ENCODE results near the gene ADARB1.
"Not testable (repeated sequence)": the region's sequence is repeated elsewhere in the genome, so short reads cannot be mapped to it uniquely, and the experiment has no call there.

Gene ADARB1

DNA sequence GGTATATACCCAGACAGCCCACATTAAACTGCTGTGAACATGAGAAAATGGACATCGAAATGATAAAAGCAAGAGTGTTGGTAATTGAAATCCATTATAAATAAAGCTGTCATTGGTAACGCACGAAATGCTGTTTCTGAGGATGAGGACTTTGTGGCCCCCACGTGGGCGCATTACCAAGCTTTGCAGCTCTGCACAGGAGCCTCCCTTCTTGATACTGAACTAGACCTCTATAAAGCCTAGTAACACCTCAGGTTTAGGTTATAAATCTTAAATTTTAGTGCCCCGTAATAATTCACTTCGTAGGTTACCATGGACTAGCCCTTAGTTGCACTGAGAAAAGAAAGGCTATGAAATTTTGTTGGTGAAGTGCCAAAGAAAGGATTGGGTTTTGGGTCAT is 45.4 kb downstream of the ADARB1 start:
- DNase-seq: no peak

- no peak for DNase-seq
These were observed 46.6 kb downstream of the ADARB1 start for GRCh38 chr21:45120975-45121374.

GRCh38 chr21:45122030-45122429 is 47.6 kb downstream of the ADARB1 start:
- no peak for DNase-seq

DNA sequence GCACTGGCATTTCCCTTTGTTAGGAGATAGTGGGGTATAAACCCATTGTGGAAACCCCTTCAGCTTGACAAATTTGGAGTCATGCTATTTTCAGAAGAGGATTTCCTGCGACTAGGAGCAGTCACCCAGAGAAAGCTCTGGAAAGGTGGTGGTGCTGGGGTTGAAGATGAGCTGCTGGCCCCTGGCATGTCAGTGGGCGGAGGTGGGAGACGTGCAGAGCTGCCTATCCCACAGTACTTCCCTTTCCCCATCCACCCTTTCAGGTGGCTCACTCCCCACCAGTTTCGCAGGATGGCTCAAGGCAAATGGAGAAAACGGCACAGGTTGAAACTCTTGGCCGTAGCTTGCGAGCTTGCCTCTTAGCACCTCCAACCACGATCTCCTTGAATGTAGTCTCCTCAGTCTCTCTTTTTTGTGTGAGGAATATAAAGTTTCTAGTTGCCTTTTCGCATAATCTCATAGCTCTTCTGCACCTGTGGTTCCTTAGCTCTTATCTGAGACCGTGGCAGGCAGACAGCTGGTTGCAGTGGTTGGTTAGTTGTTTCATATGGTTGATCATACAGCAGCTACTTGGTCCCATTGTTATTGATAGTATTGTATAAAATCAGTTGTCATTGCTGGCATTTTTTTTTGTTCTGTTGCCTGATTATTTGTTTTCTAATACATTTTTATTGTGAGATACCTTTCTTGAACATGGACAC is 48.2 kb downstream of the ADARB1 start:
- DNase-seq: no peak

DNA sequence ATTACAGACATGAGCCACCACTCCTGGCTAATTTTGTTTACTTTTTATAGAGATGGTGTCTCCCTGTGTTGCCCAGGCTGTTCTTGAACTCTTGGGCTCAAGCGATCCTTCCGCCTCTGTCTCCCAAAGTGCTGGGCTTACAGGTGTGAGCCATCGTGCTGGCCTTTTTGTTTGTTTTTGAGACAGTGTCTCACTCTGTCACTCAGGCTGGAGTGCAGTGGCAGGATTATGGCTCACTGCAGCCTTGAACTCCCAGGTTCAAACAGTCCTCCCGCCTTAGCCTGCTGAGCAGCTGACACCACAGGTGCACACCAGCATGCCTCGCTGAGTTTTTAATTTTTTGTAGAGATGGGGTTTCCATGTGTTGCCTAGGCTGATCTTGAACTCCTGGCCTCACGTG is 49.1 kb downstream of the ADARB1 start:
- DNase-seq: no peak

DNA sequence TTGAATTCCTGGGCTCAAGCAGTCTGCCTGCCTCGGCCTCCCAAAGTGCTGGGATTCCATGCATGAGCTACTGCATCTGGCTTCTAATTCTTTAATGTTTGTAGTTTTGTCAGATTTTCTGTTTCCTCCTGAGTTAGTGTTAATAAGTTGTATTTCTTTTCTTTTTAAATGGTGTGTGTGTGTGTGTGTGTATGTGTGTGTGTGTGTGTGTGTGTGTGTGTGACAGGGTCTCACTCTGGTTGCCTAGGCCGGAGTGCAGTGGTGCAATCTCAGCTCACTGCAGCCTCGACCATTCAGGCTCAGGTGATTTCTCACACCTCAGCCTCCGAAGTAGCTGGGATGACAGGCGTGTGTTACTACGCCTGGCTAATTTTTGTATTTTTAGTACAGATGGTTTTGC is 50.2 kb downstream of the ADARB1 start:
- DNase-seq: no peak

GRCh38 chr21:45125357-45125756 is 51.0 kb downstream of the ADARB1 start:
- peak; percentile 29 to 46 (median 38) for DNase-seq

GRCh38 chr21:45126204-45126626 is 51.8 kb downstream of the ADARB1 start:
- no peak for DNase-seq

DNA sequence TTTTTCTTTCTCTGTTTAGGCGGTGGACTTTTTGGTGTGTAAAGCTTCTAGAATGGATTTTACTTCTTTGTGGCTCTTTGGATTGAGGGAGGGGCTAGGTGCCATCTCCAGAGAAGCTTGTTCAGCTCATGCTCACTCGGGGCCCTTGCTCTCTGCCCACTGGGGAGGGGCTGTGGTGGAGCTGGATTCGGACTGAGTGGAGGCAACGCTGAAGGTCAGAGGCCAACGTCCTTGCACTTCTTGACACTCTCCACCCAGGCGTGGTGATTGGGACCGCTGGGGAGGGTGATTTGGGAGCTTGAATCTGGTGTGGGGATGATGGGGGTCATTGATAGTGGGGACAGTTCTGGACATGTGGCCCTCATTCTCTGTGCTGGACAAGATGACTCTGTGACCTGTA is 52.6 kb downstream of the ADARB1 start:
- DNase-seq: no peak

DNA sequence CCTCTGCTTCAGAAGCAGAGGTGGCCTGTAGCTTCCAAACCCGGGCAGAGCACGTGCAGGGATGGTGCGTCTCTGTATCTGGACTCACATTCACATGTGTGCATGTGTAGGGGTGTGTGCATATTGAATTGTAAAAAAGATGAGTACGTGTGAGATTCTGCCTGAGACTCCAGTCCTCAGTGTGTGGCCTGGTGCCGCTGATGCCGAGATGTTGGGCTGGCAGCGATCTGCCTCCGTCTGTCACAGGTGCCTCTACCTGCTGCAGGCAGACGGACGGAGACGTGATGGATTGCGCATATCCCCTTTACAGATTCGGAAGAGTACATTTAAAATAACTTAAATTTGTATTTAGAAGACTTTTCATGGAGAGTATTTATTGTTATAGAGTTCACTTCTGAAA is 53.6 kb downstream of the ADARB1 start:
- no peak for DNase-seq

- DNase-seq: peak; percentile 86 to 89 (median 87)
These were observed 54.3 kb downstream of the ADARB1 start for GRCh38 chr21:45128613-45129188.

DNA sequence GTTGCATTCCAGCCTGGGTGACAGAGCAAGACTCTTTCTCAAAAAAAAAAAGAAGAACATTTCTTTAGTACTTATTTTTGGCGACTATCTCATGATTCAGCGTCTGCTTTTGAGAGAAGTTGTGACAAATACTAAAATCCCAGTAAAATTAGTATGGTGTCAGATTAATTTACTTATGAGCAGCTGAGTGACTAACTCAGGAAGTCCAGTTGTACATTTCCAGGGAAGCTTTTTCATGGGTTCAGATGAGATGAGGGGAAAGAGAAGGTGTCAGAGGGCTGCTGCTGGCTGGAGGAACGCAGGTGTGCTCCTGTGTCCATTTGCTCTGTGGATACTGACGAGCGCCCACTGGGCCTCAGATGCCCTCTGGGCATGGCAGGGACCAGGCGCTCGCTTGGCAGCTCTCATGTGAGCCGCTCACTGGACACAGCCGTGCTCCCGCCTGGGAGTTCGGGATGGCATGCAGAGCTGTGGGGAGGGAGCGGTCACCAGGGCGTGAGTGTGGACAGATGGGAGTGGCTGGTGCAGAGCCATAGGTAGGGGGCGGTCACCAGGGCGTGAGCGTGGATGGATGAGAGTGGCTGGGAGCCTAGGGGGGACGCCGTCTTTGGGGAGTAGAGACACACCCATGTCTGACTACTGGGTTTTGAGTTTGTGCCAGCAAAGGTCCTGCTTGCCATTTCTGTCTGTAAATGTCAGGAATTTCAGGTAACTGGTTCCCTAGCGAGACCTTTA is 55.0 kb downstream of the ADARB1 start:
- DNase-seq: peak; percentile 74 to 97 (median 95)

DNA sequence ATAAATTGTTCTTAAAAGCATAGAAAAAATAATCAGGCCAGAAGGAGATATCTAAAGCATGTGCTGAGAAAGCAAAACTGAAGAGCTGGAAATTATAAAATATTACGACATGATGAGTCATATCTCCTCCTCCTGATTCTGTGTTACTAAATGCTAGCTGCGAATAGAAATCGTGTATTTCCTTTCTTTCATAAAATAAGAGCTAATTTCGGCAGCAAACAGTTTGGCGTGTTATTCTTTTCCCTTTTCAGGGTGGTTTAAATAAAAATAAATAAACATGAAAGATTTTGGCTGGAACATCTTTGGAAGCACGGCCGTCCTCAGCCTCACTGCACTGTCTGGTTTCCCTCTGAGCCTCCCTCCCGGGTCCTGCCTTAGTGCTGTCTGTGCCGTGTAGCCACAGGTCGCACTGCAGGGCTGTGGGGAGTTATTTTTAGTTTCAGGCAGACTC is 56.0 kb downstream of the ADARB1 start:
- DNase-seq: peak; percentile 59 to 94 (median 92)

DNA sequence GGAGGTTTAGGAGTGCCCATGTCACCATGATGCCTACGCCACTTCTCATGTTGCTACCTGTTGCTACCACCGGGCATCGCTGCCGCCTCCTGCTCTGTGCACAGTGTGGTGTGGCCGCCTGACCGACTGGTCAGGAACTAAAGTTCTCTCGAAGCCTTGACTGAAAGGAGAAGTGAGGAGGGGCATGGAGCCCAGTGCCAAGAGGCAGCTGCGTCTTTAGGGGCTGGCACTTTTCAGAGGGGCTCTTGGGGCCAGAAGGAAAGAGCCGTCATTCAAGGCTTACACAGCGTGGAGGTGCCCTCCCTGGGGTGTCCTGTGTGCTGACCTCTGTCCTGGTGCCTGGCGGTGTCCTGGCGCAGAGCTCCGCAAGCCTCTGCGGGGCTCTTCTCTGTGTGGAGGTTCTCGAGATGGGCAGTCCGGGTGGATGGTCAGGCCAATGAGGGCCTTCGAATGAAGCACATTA is 57.2 kb downstream of the ADARB1 start:
- peak in 2 of 3 donors; percentile 37 to 46 for DNase-seq

DNA sequence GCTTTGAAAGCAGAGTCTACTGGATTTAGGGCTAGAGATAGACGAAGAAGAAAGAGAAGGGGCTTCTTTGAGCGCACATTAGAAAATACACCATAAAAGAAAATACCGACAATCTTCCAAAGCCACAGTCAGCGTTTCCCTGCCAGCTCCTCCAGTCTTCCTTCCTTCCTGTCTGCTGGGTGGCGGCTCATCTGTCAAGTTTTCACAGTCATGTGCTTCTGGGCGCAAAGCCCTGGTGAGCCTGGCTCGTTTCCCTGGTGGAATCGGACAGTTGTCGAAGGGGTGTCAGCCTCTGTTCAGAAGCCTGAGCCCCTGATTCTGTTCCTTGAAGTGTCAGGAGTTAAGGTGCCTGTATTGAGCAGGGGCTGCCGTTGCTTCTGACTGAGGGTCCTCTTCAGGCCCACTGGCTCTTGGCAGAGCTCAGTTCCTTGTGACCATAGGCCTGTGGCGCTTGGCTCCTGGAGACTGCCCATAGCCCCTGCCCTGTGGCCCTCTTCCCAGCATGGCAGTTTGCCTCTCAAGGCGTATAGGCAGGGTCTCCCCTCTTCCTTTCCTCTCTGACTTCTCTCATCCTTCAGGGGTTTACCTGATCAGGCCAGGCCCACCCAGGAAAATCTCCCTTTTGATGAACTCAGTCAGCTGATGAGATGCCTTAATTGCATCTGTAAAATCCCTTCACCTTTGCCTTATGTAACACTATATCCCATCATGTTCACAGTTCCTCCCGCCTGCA is 58.6 kb downstream of the ADARB1 start:
- peak; percentile 53 to 65 (median 63) for DNase-seq

DNA sequence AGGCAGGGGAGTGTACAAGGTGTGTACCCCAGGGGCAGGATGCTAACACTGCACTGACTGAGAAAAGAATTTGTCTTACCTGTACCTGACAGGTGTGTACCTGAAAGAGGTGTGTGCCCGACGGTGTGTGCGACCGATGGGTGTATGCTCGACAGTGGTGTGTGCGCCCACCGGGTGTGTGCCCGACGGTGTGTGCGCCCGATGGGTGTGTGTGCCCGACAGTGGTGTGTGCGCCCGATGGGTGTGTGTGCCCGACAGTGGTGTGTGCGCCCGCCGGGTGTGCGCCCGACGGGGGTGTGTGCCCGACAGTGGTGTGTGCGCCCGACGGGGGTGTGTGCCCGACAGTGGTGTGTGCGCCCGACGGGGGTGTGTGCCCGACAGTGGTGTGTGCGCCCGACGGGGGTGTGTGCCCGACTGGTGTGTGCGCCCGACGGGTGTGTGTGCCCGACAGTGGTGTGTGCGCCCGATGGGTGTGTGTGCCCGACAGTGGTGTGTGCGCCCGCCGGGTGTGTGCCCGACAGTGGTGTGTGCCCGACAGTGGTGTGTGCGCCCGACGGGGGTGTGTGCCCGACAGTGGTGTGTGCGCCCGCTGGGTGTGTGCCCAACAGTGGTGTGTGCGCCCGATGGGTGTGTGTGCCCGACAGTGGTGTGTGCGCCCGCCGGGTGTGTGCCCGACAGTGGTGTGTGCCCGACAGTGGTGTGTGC is 59.3 kb downstream of the ADARB1 start:
- DNase-seq: not testable (repeated sequence)

- DNase-seq: no peak
These were observed 60.1 kb downstream of the ADARB1 start for GRCh38 chr21:45134279-45135076.

- DNase-seq: no peak
These were observed 60.7 kb downstream of the ADARB1 start for GRCh38 chr21:45135122-45135521.

- DNase-seq: peak in 1 of 3 donors; percentile 50
These were observed 61.5 kb downstream of the ADARB1 start for GRCh38 chr21:45135868-45136267.

GRCh38 chr21:45136500-45136899 is 62.1 kb downstream of the ADARB1 start:
- no peak for DNase-seq

DNA sequence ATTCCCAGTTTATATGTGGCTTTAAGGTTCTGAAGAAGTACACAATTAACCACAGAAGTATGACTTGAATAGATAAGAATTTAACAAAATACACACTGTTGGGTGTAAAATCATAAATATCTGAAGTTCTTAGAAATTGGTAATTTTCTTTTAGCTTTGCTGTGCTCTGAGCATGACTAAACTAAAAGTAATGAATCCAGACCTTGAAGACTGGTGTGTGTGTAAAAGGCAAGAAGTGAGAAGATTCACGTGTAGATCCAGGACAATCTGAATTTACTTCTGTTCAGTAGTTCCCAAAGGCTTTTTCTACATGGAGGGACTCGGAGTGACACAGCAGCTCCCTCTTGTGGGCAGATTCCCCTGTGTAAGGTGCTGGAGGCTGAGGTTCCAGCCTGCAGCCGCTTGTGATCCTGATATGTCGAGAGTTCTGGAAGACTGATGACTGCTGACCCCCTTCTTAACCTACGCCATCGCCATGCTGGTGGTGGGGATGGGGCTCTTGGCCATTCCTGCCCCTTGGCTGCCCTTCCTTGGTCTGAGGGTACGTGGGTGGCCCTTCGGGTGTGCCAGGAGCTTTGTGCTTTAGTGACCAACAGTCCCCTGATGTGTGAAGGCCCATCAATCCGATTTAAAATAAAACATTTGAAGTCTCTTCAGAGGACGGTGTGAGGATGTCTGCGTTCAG is 62.7 kb downstream of the ADARB1 start:
- DNase-seq: peak; percentile 88 to 94 (median 94)
